Endodermal cell (in vitro differentiated cells): ENCODE measurements around the gene MMP21. TPM values are rescaled to one million over a fixed set of nuclear protein-coding genes. Genes with fewer than 3 reads are reported as not detected.

Experiments
- DNase-seq: peaks from one replicate; pipeline ENCODE4 v3.0.0-alpha.2; 2017
- H3K27ac ChIP-seq: 2 replicates; pipeline ENCODE4 v1.5.1; 2013; ENCODE audit warnings: mild to moderate bottlenecking, low read depth, low read length, moderate library complexity
- H3K27me3 ChIP-seq: 2 replicates; pipeline ENCODE4 v1.6.1; 2013; ENCODE audit warnings: mild to moderate bottlenecking, low read length, moderate library complexity; ENCODE audit not compliant: insufficient read depth, control insufficient read depth, poor library complexity, severe bottlenecking
- H3K36me3 ChIP-seq: 2 replicates; pipeline ENCODE4 v1.7.0; 2013; ENCODE audit warnings: mild to moderate bottlenecking, low read length, moderate library complexity; ENCODE audit not compliant: control insufficient read depth, insufficient read depth
- H3K4me1 ChIP-seq: one replicate; pipeline ENCODE4 v1.7.0; 2013; ENCODE audit warnings: low read length; ENCODE audit not compliant: control insufficient read depth, insufficient read depth
- H3K4me3 ChIP-seq: 2 replicates; pipeline ENCODE4 v1.5.1; 2013; ENCODE audit warnings: mild to moderate bottlenecking, low read length, moderate library complexity
- H3K9ac ChIP-seq: 2 replicates; pipeline ENCODE4 v1.6.1; 2013; ENCODE audit warnings: mild to moderate bottlenecking, low read length, moderate library complexity; ENCODE audit not compliant: poor library complexity, severe bottlenecking; ENCODE audit errors: extremely low read depth
- H3K9me3 ChIP-seq: 2 replicates; pipeline ENCODE4 v1.6.1; 2013; ENCODE audit warnings: mild to moderate bottlenecking, low read length, moderate library complexity; ENCODE audit not compliant: control insufficient read depth
- H3K27ac Mint-ChIP-seq: 2 replicates; pipeline ENCODE4 v1.8.0; 2020; ENCODE audit warnings: mixed read lengths
- H3K27me3 Mint-ChIP-seq: 2 replicates; pipeline ENCODE4 v1.8.0; 2021; ENCODE audit warnings: mild to moderate bottlenecking, mixed read lengths; ENCODE audit not compliant: insufficient read depth
- H3K36me3 Mint-ChIP-seq: 2 replicates; pipeline ENCODE4 v1.8.0; 2020; ENCODE audit warnings: low read depth, mixed read lengths
- H3K4me1 Mint-ChIP-seq: 2 replicates; pipeline ENCODE4 v1.8.0; 2020; ENCODE audit warnings: mixed read lengths
- H3K4me3 Mint-ChIP-seq: 2 replicates; pipeline ENCODE4 v1.8.0; 2020; ENCODE audit warnings: mild to moderate bottlenecking, moderate library complexity, mixed read lengths
- H3K9me3 Mint-ChIP-seq: 2 replicates; pipeline ENCODE4 v1.8.0; 2020; ENCODE audit warnings: mild to moderate bottlenecking, mixed read lengths
- CTCF ChIP-seq: fragments of 200-600 bp; sonication (generic); conservative IDR thresholded peaks from 2 replicates; pipeline ENCODE4 v1.5.0; 2021; ENCODE audit warnings: antibody characterized with exemption, mild to moderate bottlenecking
- WGBS, 2 experiments: methylation state at CpG; one replicate each; pipeline versions ENCODE4 v1.1.5 to v1.1.7; 2013; ENCODE audit warnings: missing lambda C conversion rate in 2 of 2, mixed read lengths in 1 of 2; ENCODE audit not compliant: insufficient coverage in 1 of 2, insufficient read length in 1 of 2; 5-methylcytosine and 5-hydroxymethylcytosine counted together
- total RNA-seq, 2 donors: library from RNA; stranded (reverse); fragmentation: NEBNext Ultra II Directional in 1 of 2; extraction: Animal tissue kit (Norgen Biotek cat#: 25700) in 1 of 2; gene quantifications; 2 replicates in 1 of 2; 3 replicates in 1 of 2; pipeline ENCODE4 v1.2.1, GENCODE V29; 2021

MMP21 gene
- total RNA-seq, 2 donors from 2014 or later = not detected

GRCh38 chr10:125802131-125802530 lies 26.5 kb upstream of the MMP21 start:
- no peaks in the 10 kb centered on the region for H3K9me3 Mint-ChIP-seq
- 93 to 100% methylated on average over 4 to 5 of the region's 5 CpGs for WGBS, 2 experiments
- no peak overlapping the region for H3K4me3 ChIP-seq
- no peak for DNase-seq
- H3K27me3 Mint-ChIP-seq = no peaks in the 10 kb centered on the region
- no peaks in the 10 kb centered on the region for H3K9me3 ChIP-seq
- H3K4me1 ChIP-seq = peaks cover 14% of the 10 kb centered on the region
- no peak overlapping the region for H3K9ac ChIP-seq
- no peaks in the 10 kb centered on the region for H3K27me3 ChIP-seq
- peaks cover 32% of the 10 kb centered on the region for H3K4me1 Mint-ChIP-seq
- no peak overlapping the region for H3K27ac ChIP-seq
- no peak for TF ChIP-seq CTCF
- H3K36me3 Mint-ChIP-seq = peaks cover 28% of the 10 kb centered on the region
- no peak overlapping the region for H3K27ac Mint-ChIP-seq
- H3K36me3 ChIP-seq = peaks cover 29% of the 10 kb centered on the region
- H3K4me3 Mint-ChIP-seq = no peak overlapping the region

- H3K9ac ChIP-seq = no peak overlapping the region
- peaks cover 30% of the 10 kb centered on the region for H3K4me1 Mint-ChIP-seq
- H3K4me3 Mint-ChIP-seq = no peak overlapping the region
- WGBS, 2 experiments = 83 to 93% methylated on average over 1 of the region's 1 CpG
- H3K36me3 Mint-ChIP-seq = peaks cover 24% of the 10 kb centered on the region
- H3K4me1 ChIP-seq = peaks cover 13% of the 10 kb centered on the region
- H3K27me3 ChIP-seq = no peaks in the 10 kb centered on the region
- no peaks in the 10 kb centered on the region for H3K27me3 Mint-ChIP-seq
- no peak overlapping the region for H3K27ac ChIP-seq
- no peak overlapping the region for H3K27ac Mint-ChIP-seq
- H3K36me3 ChIP-seq = peaks cover 30% of the 10 kb centered on the region
- H3K9me3 Mint-ChIP-seq = no peaks in the 10 kb centered on the region
- DNase-seq = no peak
- H3K9me3 ChIP-seq = no peaks in the 10 kb centered on the region
- no peak for TF ChIP-seq CTCF
- H3K4me3 ChIP-seq = peak overlapping the region; percentile 44
Measured at GRCh38 chr10:125801574-125801973, 26.0 kb upstream of the MMP21 start.

- no peaks in the 10 kb centered on the region for H3K9me3 ChIP-seq
- TF ChIP-seq CTCF = no peak
Measured at GRCh38 chr10:125799451-125800182, 24.0 kb upstream of the MMP21 start.

More at GRCh38 chr10:125799451-125800182, 24.0 kb upstream of the MMP21 start:
- Mint-ChIP-seq H3K4me1 (peaks cover 27% of the 10 kb centered on the region), H3K27ac (peak overlapping the region; percentile 16), H3K9me3 (no peaks in the 10 kb centered on the region), H3K4me3 (peak overlapping the region; percentile 19), H3K27me3 (no peaks in the 10 kb centered on the region), H3K36me3 (peaks cover 21% of the 10 kb centered on the region)
- no peak overlapping the region for H3K27ac ChIP-seq
- no peak overlapping the region for H3K9ac ChIP-seq
- peaks cover 17% of the 10 kb centered on the region for H3K36me3 ChIP-seq
- no peak for DNase-seq
- WGBS, 2 experiments = 90 to 100% methylated on average over 6 to 8 of the region's 8 CpGs
- no peaks in the 10 kb centered on the region for H3K27me3 ChIP-seq
- H3K4me1 ChIP-seq = peaks cover 9% of the 10 kb centered on the region
- H3K4me3 ChIP-seq = no peak overlapping the region
